ENCODE measurements around the gene CCDC158.

Gene CCDC158

GRCh38 chr4:76406081-76406480 is 14.9 kb downstream of the CCDC158 start:
- H3K4me3 ChIP-seq (ENCODE audit: low read depth, low read length) = no peak overlapping the region
- TF ChIP-seq CTCF (conservative IDR thresholded peaks at IDR 0.05; ENCODE audit: low read depth, low read length) = no peak
- DNase-seq (ENCODE audit: low read depth) = no peak

- H3K4me3 ChIP-seq (ENCODE audit: low read depth, low read length) = no peak overlapping the region
- no peak for DNase-seq (ENCODE audit: low read depth)
- no peak for TF ChIP-seq CTCF (conservative IDR thresholded peaks at IDR 0.05; ENCODE audit: low read depth, low read length)
Observed at GRCh38 chr4:76401654-76402053, 19.3 kb downstream of the CCDC158 start.

DNA sequence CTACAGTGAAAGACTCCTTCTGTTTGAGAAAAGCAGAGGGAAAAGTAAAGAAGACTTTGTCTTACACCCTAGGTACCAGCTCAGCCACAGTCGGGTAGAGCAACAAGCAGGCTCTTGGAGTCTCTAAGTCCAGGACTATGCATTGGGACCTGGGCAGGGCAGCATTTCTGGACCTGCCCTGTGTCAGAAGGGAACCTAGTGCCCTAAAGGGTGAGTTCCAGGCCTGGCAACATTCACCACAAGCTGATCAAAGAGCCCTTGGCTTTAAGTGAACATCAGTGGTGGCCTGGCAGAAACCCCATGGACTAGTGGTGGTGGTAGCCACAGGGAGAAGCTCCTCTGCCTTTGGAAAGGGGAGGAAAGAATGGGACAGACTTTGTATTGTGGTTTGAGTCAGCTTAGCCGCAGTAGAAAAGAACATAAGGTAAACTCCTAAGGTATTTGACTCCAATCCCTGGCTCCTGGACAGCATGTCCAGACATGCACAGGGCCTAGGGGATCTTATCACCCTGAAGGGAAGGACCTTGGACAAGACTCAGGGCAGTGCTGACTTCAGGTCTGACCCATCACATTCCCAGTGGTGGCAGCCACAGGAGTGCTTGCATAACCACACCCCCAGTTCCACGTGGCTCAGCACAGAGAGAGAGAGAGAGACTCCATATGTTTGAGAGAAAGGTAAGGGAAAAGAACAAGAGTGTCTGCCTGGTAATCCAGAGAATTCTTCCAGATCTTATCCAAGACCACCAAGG is 32.6 kb downstream of the CCDC158 start:
- DNase-seq (ENCODE audit: low read depth) = no peak
- no peak overlapping the region for H3K4me3 ChIP-seq (ENCODE audit: low read depth, low read length)
- TF ChIP-seq CTCF (conservative IDR thresholded peaks at IDR 0.05; ENCODE audit: low read depth, low read length) = no peak

GRCh38 chr4:76386566-76387305 is 34.2 kb downstream of the CCDC158 start:
- DNase-seq (ENCODE audit: low read depth) = no peak
- TF ChIP-seq CTCF (conservative IDR thresholded peaks at IDR 0.05; ENCODE audit: low read depth, low read length) = no peak
- H3K4me3 ChIP-seq (ENCODE audit: low read depth, low read length) = no peak overlapping the region

GRCh38 chr4:76385974-76386373 is 35.0 kb downstream of the CCDC158 start:
- no peak overlapping the region for H3K4me3 ChIP-seq (ENCODE audit: low read depth, low read length)
- DNase-seq (ENCODE audit: low read depth) = no peak
- TF ChIP-seq CTCF (conservative IDR thresholded peaks at IDR 0.05; ENCODE audit: low read depth, low read length) = no peak

DNA sequence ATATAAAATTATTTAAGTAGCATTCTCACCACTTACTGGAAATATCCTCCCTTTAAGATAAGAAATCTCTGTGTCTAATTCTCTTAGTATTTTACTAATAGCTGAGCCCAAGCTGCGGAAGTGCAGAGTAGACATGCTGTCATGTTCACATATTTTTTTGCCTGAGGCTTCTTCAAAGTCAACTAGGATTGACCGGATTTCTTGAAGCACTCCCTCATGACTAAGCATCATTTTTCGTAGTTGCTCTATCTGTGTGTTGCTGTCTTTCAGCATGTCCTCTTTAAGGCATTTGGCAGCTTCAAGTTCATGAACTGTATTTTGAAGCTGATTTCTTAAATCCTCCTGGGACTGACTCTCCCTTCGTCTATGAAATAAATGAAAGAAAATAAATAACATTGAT is 36.9 kb downstream of the CCDC158 start:
- TF ChIP-seq CTCF (conservative IDR thresholded peaks at IDR 0.05; ENCODE audit: low read depth, low read length) = no peak

More for the DNA sequence above, 36.9 kb downstream of the CCDC158 start:
- H3K4me3 ChIP-seq (ENCODE audit: low read depth, low read length) = no peak overlapping the region
- peak; percentile 39 for DNase-seq (ENCODE audit: low read depth)

Measured in choroid plexus epithelial cell (primary cell).